Right renal pelvis (tissue), 4 donors: Measurements from ENCODE around the gene SRD5A2. TPM values are rescaled to one million over a fixed set of nuclear protein-coding genes. Genes with fewer than 3 reads are reported as not detected.
A peak's percentile ranks its signal among the peaks of the same experiment; 100 is the strongest.
"Not testable (repeated sequence)": the region's sequence is repeated elsewhere in the genome, so short reads cannot be mapped to it uniquely, and the experiment has no call there.

ENCODE experiments used
- DNase-seq, 4 donors: peaks; one replicate each; pipeline ENCODE4 v3.0.0-alpha.2; 2013; ENCODE audit warnings: low read depth in 4 of 4, low spot score in 3 of 4, missing footprints in 1 of 4
- polyA plus RNA-seq, 4 donors: library from polyadenylated mRNA; unstranded; fragments of 120-200 nt; gene quantifications; one replicate each; pipeline ENCODE4 v1.2.1, GENCODE V29; 2013; ENCODE audit not compliant: insufficient read length in 4 of 4

SRD5A2 gene
- polyA plus RNA-seq, 4 donors: 0.05 to 0.10 (median 0.06) TPM

GRCh38 chr2:31535768-31536167, 45.0 kb downstream of the SRD5A2 start:
- no peak for DNase-seq

DNA sequence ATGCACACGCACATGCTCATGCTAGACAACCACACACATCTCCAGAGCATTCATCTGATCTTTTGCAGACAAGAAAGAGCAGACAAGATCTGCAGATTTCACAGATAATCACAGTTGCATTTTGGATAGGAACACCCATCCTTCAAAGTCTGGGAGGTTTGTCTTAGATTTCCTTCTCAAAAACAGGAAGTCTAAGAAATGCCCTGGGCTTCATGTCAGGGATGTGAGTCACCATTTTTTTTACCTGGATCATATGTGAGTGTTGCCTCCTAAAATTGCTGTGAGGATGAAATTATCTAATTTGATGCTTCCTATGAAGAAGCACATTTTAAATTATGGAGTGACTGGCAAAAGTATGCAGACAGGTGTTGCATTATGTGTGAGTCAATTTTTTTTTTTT, 46.1 kb downstream of the SRD5A2 start:
- DNase-seq: no peak

GRCh38 chr2:31533036-31533435, 47.7 kb downstream of the SRD5A2 start:
- no peak for DNase-seq

GRCh38 chr2:31531101-31531500, 49.6 kb downstream of the SRD5A2 start:
- DNase-seq: no peak

DNA sequence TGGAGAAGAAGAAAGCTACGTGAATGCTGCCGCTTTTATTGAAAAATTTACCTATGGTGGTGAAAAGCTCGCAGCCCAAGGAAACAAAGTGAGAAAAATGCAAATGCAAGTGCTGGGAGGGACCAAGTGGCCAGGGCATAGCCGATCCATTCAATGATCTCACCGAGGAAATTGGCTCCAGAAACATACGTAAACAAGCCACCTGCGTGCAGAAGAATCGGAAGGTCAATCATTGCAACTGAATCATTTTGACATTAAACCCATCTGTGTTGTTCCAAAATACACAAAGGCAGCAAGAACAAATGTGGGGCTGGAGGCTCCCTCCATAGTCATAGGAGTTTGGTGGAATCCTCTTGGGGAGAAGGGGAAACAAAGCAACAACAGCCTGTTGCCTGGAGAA, 51.5 kb downstream of the SRD5A2 start:
- no peak for DNase-seq

DNA sequence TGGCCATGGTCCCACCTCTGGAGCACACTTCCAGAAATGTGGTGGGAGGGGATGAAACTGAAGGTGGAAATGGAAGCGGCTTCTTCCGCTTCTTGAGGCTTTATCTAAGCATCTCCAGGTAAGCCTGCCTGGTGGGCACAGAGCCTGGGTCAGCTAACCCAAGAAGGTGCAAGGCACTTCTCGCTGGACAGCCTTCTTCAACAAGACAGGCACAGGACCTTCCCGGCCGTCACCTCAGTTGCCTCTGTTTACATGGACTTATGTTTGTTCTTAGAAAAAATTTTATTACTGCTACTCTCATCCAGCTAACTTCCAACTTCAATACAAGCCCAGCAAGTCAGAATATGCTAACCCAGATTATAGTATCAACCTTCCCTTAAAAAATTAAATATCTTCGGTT, 51.9 kb downstream of the SRD5A2 start:
- DNase-seq: no peak

- peak in 2 of 4 donors; percentile 39 to 48 for DNase-seq
Observed at GRCh38 chr2:31526946-31527732, 53.6 kb downstream of the SRD5A2 start.

DNA sequence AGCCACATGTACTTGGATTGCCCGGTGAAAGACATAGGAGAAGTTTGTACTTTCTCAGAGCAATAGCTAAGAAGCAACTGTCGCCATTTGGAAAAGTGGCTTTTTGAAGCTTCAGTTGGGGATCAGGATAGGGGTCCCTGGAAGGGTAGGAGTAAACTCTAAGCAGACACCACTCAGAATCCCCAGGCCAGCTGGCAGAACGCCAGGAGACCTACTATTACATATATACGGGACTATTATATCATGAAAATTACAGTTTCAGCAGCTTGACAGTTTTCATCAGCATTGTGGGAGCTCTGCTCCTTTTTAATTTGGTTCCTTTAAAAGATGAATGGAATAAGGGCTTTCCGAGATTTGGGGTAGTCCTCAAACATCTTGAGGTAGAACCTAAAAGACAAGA, 54.9 kb downstream of the SRD5A2 start:
- DNase-seq: no peak

- DNase-seq: no peak
Observed at GRCh38 chr2:31524592-31524991, 56.1 kb downstream of the SRD5A2 start.

GRCh38 chr2:31523871-31524492, 56.8 kb downstream of the SRD5A2 start:
- DNase-seq: peak in 1 of 4 donors; percentile 20

DNA sequence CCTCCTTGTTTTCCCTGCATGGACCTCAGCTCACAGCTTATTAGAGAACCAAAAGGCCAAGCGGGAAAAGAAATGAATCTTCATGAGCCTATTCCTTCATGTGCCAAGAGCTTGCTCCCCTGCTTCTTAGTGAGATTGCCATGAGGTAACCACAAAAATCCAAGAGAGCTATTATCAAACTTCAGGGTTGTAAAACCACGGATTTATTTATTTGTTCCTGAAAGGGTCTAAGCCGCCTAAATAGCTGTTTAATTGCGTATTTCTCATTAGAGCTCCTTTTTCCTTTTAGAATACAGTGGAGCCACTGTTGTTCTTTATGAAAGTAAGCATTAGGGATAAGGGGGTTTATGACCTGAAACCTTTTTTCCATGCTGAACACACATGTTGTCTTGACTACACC, 58.0 kb downstream of the SRD5A2 start:
- no peak for DNase-seq

DNA sequence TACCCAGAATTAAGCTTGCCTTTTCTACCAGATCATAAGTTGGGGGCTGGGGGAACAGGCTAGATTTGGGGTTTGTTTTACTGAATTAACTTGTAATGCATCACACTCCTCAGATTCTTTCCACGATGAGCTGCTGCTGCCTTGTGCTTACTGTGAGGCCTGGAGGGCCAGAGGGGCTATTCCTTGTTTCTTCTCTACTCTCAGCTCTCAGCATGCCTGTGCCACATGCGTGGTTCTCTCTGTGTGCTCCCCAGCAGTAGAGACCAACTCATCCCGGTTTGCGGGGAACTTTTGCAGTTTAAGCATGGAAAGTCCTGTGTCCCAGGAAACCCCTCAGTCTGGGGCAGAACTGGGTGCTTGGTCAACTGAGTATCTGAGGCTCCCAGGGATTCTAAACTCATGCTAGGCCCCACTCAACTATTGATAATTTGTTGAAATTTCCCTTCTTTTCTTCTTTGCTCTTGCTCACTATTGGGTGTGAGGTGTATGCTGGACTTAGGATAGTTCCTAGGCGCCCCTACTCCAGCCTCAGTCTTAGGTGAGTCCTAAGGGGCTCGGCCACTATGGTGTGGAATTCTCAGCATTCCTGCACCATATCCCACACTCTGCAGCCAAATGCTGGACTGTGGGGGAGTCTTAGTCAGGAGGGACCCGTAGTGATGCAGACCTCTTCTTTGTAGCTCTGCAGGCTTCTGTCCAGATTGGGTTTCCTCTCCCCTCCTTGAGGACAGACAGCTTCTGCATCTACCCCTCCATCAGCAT, 63.1 kb downstream of the SRD5A2 start:
- no peak for DNase-seq

- no peak for DNase-seq
Observed at GRCh38 chr2:31515586-31515985, 65.2 kb downstream of the SRD5A2 start.

DNA sequence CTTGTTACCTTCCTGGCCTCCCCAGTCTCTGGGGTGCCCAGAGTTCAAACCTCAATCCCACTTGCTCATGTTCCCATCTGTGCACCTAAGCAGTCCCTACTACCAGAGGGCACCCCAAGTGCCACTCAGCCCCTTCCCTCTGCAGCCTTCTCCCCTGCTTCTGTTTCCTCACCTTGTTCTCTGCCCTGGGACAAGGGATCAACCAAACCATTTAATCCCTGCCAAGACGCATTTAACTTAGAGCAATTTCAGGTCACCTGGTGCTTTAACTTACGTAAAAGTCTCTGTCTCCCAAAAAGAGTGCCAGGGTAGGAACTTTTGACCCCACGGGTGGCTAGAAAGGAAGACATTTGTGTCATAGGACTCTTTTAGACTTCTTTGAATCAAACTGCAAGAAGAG, 67.2 kb downstream of the SRD5A2 start:
- no peak for DNase-seq

GRCh38 chr2:31511376-31511775, 69.4 kb downstream of the SRD5A2 start:
- no peak for DNase-seq

DNA sequence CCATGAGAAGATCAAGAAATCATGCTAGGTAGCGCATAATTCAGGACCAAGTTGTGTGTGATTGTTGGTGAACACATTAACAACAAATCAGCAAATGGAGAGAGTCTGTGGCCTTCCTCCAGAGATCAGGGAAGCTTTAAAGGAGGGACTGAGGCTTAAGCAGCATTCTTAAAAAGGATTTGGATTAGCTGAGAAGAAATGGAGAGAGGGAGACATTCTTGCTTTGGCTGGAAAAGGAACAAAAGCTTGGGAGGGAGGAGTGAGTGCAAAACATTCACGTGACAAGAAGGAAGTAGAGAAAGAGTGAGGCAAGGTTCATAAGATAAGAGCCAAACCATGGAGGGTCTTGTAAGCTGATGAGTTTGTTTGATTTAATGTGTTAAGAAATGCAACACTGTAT, 75.6 kb downstream of the SRD5A2 start:
- no peak for DNase-seq

DNA sequence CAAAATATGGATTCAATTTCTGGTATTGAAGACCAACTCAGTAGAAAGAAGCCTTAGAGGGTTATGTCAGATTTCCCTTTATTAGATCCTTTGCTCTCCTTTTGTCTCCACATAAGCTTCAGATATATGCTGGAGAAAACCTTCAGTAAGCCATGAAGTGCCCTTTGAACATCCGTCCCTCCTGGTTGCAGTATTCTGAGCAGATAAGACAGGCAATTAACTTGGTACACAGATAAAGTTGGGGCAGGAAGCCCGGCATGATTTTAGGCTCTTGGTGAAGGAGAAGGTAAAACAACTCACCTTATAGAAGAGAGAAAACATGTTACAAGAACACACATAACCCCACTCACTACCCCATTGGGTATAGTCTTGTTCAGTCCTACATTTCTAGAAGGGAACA, 76.4 kb downstream of the SRD5A2 start:
- no peak for DNase-seq

DNA sequence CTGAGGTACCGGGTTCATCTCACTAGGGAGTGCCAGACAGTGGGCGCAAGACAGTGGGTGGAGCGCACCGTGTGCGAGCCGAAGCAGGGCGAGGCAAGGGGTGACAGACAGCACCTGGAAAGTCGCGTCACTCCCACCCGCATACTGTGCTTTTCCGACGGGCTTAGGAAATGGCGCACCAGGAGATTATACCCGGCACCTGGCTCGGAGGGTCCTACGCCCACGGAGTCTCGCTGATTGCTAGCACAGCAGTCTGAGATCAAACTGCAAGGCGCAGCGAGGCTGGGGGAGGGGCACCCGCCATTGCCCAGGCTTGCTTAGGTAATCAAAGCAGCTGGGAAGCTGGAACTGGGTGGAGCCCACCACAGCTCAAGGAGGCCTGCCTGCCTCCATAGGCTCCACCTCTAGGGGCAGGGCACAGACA, 84.3 kb downstream of the SRD5A2 start:
- not testable (repeated sequence) for DNase-seq

DNA sequence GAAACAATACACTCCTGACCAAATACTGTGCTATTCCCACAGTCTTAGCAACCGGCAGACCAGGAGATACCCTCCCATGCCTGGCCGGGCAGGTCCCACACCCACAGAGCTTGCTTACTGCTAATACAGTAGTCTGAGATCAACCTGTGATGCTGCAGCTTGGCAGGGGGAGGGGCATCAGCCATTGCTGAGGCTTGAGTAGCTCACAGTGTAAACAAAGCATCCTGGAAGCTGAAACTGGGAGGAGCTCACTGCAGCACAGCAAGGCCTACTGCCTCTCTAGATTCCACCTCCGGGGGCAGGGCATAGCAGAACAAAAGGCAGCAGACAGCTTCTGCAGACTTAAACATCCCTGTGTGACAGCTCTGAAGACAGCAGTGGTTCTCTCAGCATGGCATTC, 91.4 kb downstream of the SRD5A2 start:
- DNase-seq: not testable (repeated sequence)

- no peak for DNase-seq
Observed at GRCh38 chr2:31483246-31483645, 97.5 kb downstream of the SRD5A2 start.

DNA sequence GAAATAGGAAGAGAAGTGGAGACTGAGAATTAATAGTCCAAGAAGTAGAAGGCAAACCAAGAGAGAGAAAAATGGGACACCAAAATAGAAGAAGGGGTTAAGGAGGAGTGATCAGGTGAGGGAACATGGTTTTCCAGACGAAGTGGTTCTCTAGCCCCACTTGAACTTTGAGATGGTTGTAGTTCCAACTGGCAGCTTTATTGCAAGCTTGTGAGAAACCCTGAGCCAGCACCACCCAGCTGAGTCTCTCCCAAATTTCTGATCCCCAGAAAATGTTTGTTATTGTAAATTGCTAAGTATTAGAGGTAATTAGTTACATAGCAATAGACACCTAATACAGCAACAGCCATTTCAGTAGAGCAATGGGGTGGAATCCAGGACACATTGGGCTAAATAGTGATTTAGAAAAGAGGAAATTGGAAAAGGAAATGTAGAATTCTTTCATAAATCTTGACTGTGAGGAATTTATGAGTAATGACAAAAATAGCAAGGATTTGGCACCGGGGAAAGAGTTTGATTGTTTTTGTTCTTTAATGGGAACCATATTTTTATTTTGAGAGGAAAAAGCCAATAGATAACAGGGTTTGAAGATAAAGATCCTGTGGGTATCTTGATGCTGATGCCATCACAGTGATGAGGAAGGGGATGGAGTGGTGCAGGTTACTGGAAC, 104.1 kb downstream of the SRD5A2 start:
- no peak for DNase-seq
